Endothelial cell of umbilical vein (primary cell): ENCODE data around the gene MYO1H. TPM values are rescaled to one million over a fixed set of nuclear protein-coding genes. Genes with fewer than 3 reads are reported as not detected.

Experiments used
- BruUV-seq: library from RNA; stranded (reverse); fragments of 400-500 nt; replicated peaks from 2 replicates; lab custom pipeline; 2021; lab: Mats Ljungman, UMichigan
- CTCF ChIA-PET: fragments of 300-600, 350-600 bp; sonication (Branson Sonifier 250); formaldehyde crosslinking; loops from one replicate; lab custom pipeline; 2021; ENCODE audit warnings: antibody characterized with exemption, inconsistent platforms; lab: Charles Lee
- POLR2A ChIA-PET: fragments of 300-600, 350-600 bp; sonication (Branson Sonifier 250); formaldehyde crosslinking; loops from one replicate; lab custom pipeline; 2021; ENCODE audit warnings: antibody characterized with exemption, inconsistent platforms; lab: Charles Lee
- DNase-seq: peaks from one replicate; pipeline ENCODE4 v3.0.0-alpha.2; 2011; ENCODE audit warnings: low read depth, low spot score
- FAIRE-seq: peaks from 2 replicates; lab custom pipeline; 2011; peaks lifted over from hg19 to GRCh38; lab: Jason Lieb, UNC
- H2AFZ ChIP-seq: 2 replicates; pipeline ENCODE4 v1.6.0; 2012; ENCODE audit warnings: low read depth, low read length, control low read depth, inconsistent platforms
- H3K27ac ChIP-seq: 2 replicates; pipeline ENCODE4 v1.5.1; 2011; ENCODE audit warnings: low read depth, mild to moderate bottlenecking, control low read depth, low read length, moderate library complexity; ENCODE audit not compliant: insufficient read depth
- H3K27me3 ChIP-seq, 2 experiments: 2 replicates each; pipeline versions ENCODE4 v1.6.0 to v1.6.1; 2011; ENCODE audit warnings: low read length in 2 of 2, mixed read lengths in 1 of 2; ENCODE audit not compliant: control insufficient read depth in 2 of 2, insufficient read depth in 2 of 2
- H3K36me3 ChIP-seq, 2 experiments: 2 replicates in 1 of 2; 3 replicates in 1 of 2; pipeline ENCODE4 v1.5.1; 2011; ENCODE audit warnings: low read length in 2 of 2, mild to moderate bottlenecking in 1 of 2, moderate library complexity in 1 of 2; ENCODE audit not compliant: control insufficient read depth in 2 of 2, insufficient read depth in 2 of 2; ENCODE audit errors: extremely low read depth in 1 of 2
- H3K4me1 ChIP-seq: 3 replicates; pipeline ENCODE4 v1.5.1; 2011; ENCODE audit warnings: mild to moderate bottlenecking, low read length; ENCODE audit not compliant: control insufficient read depth, insufficient read depth; ENCODE audit errors: extremely low read depth
- H3K4me2 ChIP-seq: 2 replicates; pipeline ENCODE4 v1.6.1; 2011; ENCODE audit warnings: low read length, control low read depth, mixed read lengths; ENCODE audit not compliant: insufficient read depth
- H3K4me3 ChIP-seq, 3 experiments: fragments of 200-600 bp in 1 of 3; sonication (generic), shearing (Covaris generic) in 1 of 3; replicated peaks in 1 of 3; 2 replicates each; pipeline ENCODE4 v1.5.1; 2011 to 2016; ENCODE audit warnings: control low read depth in 3 of 3, low read length in 3 of 3, mild to moderate bottlenecking in 2 of 3, inconsistent platforms in 1 of 3, low read depth in 1 of 3, moderate library complexity in 1 of 3; ENCODE audit not compliant: insufficient read depth in 1 of 3
- H3K79me2 ChIP-seq: 2 replicates; pipeline ENCODE4 v1.6.0; 2012; ENCODE audit warnings: low read length, inconsistent platforms; ENCODE audit not compliant: control insufficient read depth, insufficient read depth
- H3K9ac ChIP-seq: replicated peaks from 2 replicates; pipeline ENCODE3; 2011; ENCODE audit warnings: low read length, control low read depth; ENCODE audit not compliant: insufficient read depth; ENCODE audit errors: extremely low read depth
- H3K9me1 ChIP-seq: replicated peaks from 3 replicates; pipeline ENCODE4 v1.6.0; 2011; ENCODE audit warnings: mild to moderate bottlenecking, low read length; ENCODE audit not compliant: control insufficient read depth, insufficient read depth; ENCODE audit errors: extremely low read depth
- H3K9me3 ChIP-seq: replicated peaks from 2 replicates; pipeline ENCODE4 v1.5.1; 2012; ENCODE audit warnings: low read length, inconsistent platforms; ENCODE audit not compliant: control insufficient read depth, insufficient read depth
- H4K20me1 ChIP-seq: replicated peaks from 2 replicates; pipeline ENCODE3; 2011; ENCODE audit warnings: mild to moderate bottlenecking, low read length; ENCODE audit not compliant: control insufficient read depth, insufficient read depth; ENCODE audit errors: extremely low read depth
- EZH2 ChIP-seq: IDR thresholded peaks from 2 replicates; pipeline ENCODE4 v1.6.1; 2012; ENCODE audit warnings: borderline replicate concordance, low read depth, mild to moderate bottlenecking, moderate library complexity, low read length, inconsistent platforms; ENCODE audit not compliant: severe bottlenecking
- FOS ChIP-seq: IDR thresholded peaks from 2 replicates; pipeline ENCODE4 v1.6.1; 2011; ENCODE audit warnings: mild to moderate bottlenecking, low read length, moderate library complexity, borderline replicate concordance; ENCODE audit not compliant: insufficient read depth
- GATA2 ChIP-seq: IDR thresholded peaks from 2 replicates; pipeline ENCODE4 v1.7.0; 2011; ENCODE audit warnings: low read depth, mild to moderate bottlenecking, moderate library complexity, mixed read lengths, low read length; ENCODE audit not compliant: insufficient read length, insufficient read depth
- JUN ChIP-seq: IDR thresholded peaks from 2 replicates; pipeline ENCODE4 v1.6.1; 2011; ENCODE audit warnings: borderline replicate concordance, low read depth; ENCODE audit not compliant: insufficient read length, insufficient read depth
- MYC ChIP-seq: IDR thresholded peaks from one replicate; pipeline ENCODE4 v1.6.1; 2011; ENCODE audit warnings: mild to moderate bottlenecking, low read depth, low read length
- POLR2A ChIP-seq: IDR thresholded peaks from 2 replicates; pipeline ENCODE4 v1.6.1; 2012; ENCODE audit warnings: low read depth, mild to moderate bottlenecking, control low read depth, low read length
- POLR2AphosphoS5 ChIP-seq: IDR thresholded peaks from 2 replicates; pipeline ENCODE4 v1.6.1; 2012; ENCODE audit warnings: low read depth, mild to moderate bottlenecking, control low read depth, low read length, moderate library complexity; ENCODE audit not compliant: insufficient read depth
- dilution Hi-C: fragments of 300-500 bp; cut with MboI; formaldehyde crosslinking; loops from one replicate; pipeline ENCODE4 v1.15.0; 2019; ENCODE audit warnings: low sequenced_read_pairs; ENCODE audit not compliant: extremely low pct_ligation_motif_present
- intact Hi-C: fragments of 100-400 bp; cut with micrococcal nuclease; formaldehyde crosslinking; loops from one replicate; pipeline ENCODE4 v1.10.0; 2022
- polyA plus RNA-seq, 4 experiments: library from polyadenylated mRNA; depleted of rRNA in 3 of 4; stranded (reverse) in 3 of 4; unstranded in 1 of 4; fragments of >200 nt; gene quantifications; 2 replicates each; pipeline versions ENCODE4 v1.2.1 to v1.2.3, GENCODE V29; 2011 to 2012; ENCODE audit warnings: missing spikeins in 1 of 4
- total RNA-seq: library from RNA; stranded (reverse); gene quantifications from 2 replicates; pipeline ENCODE4 v1.2.3, GENCODE V29; 2021
- TF ChIP-seq, protein P1 (sequence below), 2 donors: IDR thresholded peaks; 1 replicate in 1 of 2; 2 replicates in 1 of 2; pipeline ENCODE4 v1.5.1; 2011; ENCODE audit warnings: low read length in 2 of 2, mild to moderate bottlenecking in 2 of 2, moderate library complexity in 2 of 2, control low read depth in 1 of 2, inconsistent platforms in 1 of 2, low read depth in 1 of 2; ENCODE audit not compliant: insufficient read depth in 1 of 2; ENCODE audit errors: extremely low read depth in 1 of 2
- TF ChIP-seq, protein P2 (sequence below): IDR thresholded peaks from 2 replicates; pipeline ENCODE4 v1.6.1; 2011; ENCODE audit not compliant: insufficient read depth, insufficient read length

Gene MYO1H
- total and polyA plus RNA-seq, 2 donors (not counting 3 experiments of a cell fraction or from before 2014, with no cell fraction given), result not detected

DNA sequence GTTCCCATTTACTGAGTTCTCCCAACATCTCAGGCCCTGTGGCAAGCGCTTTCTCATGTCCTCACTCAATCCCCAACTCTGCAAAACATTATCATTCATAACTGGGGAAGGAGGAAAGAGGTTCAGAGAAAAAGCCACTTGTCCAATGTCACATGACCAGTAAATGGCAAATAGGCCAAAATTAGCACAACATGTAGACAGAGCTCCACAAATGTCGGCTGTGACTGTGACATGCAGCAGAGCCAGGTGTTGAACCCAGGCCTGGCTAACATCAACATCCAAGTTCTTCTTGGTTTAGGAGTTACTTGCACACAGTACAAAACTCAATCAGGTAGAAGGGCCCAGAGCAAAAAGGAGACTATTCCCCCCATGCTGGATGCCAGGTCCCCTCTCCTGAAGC lies 118.6 kb downstream of the MYO1H start:
- CTCF ChIA-PET, result interaction anchor here (0.9 to 1.2 kb wide), 2 partner anchors 33 to 38 kb away, joined by 3 to 7 read pairs; no protein-coding TSS in a partner anchor
- dilution Hi-C loops, result no loop called here
- POLR2A ChIA-PET, result interaction anchor here (1.0 kb wide), 1 partner anchor 11 kb away, joined by 3 read pairs; the partner anchor contains the start of gene KCTD10

DNA sequence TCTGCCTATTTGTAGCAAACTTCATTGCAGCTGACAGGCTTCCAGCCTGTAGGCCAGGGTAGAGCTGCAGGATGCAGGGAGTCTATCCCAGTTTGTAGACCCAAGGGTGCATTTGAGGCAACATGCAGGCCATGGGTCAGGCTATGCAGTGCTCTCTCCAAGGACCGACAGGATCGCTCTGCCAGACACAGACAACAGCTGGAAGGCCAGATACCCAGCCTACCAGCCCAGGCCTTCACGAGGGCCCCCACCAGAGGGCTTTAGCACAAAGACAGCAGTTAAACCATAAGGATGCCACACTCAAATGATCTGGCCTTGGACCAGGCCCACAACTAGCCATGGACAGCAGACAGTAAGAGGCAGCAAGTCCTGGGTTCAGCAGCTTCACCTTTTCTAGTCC lies 119.1 kb downstream of the MYO1H start:
- Histone ChIP-seq H3K27ac (no peak overlapping the region), H3K4me3 (no peak overlapping the region), H3K36me3 (peaks cover 5 to 24% of the 10 kb centered on the region in 2 experiments), H3K4me2 (no peak overlapping the region), H3K9me3 (no peaks in the 10 kb centered on the region), H2AFZ (no peak overlapping the region), H3K27me3 (no peaks in the 10 kb centered on the region), H3K9me1 (no peaks in the 10 kb centered on the region), H3K9ac (no peak overlapping the region), H3K4me1 (peaks cover 44% of the 10 kb centered on the region), H3K79me2 (peaks cover 76% of the 10 kb centered on the region), H4K20me1 (peaks cover 3% of the 10 kb centered on the region)
- BruUV-seq, result no TSS peak
- ChIA-PET CTCF (interaction anchor here (0.9 to 1.2 kb wide), 2 partner anchors 34 to 39 kb away, joined by 3 to 7 read pairs; no protein-coding TSS in a partner anchor), POLR2A (interaction anchor here (1.0 kb wide), 1 partner anchor 10 kb away, joined by 3 read pairs; the partner anchor contains the start of gene KCTD10)
- no peak for TF ChIP-seq MYC
- TF ChIP-seq, protein P1, sequence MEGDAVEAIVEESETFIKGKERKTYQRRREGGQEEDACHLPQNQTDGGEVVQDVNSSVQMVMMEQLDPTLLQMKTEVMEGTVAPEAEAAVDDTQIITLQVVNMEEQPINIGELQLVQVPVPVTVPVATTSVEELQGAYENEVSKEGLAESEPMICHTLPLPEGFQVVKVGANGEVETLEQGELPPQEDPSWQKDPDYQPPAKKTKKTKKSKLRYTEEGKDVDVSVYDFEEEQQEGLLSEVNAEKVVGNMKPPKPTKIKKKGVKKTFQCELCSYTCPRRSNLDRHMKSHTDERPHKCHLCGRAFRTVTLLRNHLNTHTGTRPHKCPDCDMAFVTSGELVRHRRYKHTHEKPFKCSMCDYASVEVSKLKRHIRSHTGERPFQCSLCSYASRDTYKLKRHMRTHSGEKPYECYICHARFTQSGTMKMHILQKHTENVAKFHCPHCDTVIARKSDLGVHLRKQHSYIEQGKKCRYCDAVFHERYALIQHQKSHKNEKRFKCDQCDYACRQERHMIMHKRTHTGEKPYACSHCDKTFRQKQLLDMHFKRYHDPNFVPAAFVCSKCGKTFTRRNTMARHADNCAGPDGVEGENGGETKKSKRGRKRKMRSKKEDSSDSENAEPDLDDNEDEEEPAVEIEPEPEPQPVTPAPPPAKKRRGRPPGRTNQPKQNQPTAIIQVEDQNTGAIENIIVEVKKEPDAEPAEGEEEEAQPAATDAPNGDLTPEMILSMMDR (IDR thresholded peaks at IDR 0.05; ENCODE audit: extremely low read depth in 1 of 2, insufficient read depth in 1 of 2, low read depth in 1 of 2, low read length in 2 of 2), result no peak
- TF ChIP-seq POLR2A, result no peak
- TF ChIP-seq POLR2AphosphoS5, result no peak
- TF ChIP-seq, protein P2, sequence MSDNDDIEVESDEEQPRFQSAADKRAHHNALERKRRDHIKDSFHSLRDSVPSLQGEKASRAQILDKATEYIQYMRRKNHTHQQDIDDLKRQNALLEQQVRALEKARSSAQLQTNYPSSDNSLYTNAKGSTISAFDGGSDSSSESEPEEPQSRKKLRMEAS, result no peak
- no peak for TF ChIP-seq EZH2
- no peak for TF ChIP-seq JUN
- no peak for TF ChIP-seq FOS
- no peak for TF ChIP-seq GATA2
- DNase-seq (no peak), FAIRE-seq (no peak)
- intact Hi-C loops (no loop called here), dilution Hi-C loops (no loop called here)

More for the DNA sequence above, 118.6 kb downstream of the MYO1H start:
- intact Hi-C loops, result no loop called here
- TF ChIP-seq MYC (no peak), GATA2 (no peak), POLR2A (no peak)
- BruUV-seq, result no TSS peak
- Histone ChIP-seq H3K9me1 (no peaks in the 10 kb centered on the region), H2AFZ (no peak overlapping the region), H3K27ac (no peak overlapping the region), H3K4me1 (peaks cover 49% of the 10 kb centered on the region), H3K36me3 (peaks cover 5 to 24% of the 10 kb centered on the region in 2 experiments), H4K20me1 (peaks cover 3% of the 10 kb centered on the region), H3K4me2 (no peak overlapping the region), H3K9me3 (no peaks in the 10 kb centered on the region), H3K27me3 (no peaks in the 10 kb centered on the region), H3K79me2 (peaks cover 76% of the 10 kb centered on the region), H3K9ac (no peak overlapping the region), H3K4me3 (no peak overlapping the region)
- FAIRE-seq (no peak), DNase-seq (no peak)
